GM23338 (cell line): ENCODE measurements around the gene CHST11.

ENCODE experiments used
- CREB1 ChIP-seq: fragments of 250-450 bp; sonication (Bioruptor Pico); IDR thresholded peaks from 2 replicates; pipeline ENCODE4 v1.5.0; 2020; ENCODE audit warnings: low read depth, mild to moderate bottlenecking, moderate library complexity
- EZH2 ChIP-seq: fragments of 200-600 bp; sonication (generic); IDR thresholded peaks from one replicate; pipeline ENCODE4 v1.8.0; 2017; ENCODE audit warnings: antibody characterized with exemption, mild to moderate bottlenecking, low read depth; ENCODE audit not compliant: unreplicated experiment
- EZH2phosphoT487 ChIP-seq: fragments of 200-600 bp; sonication (generic); IDR thresholded peaks from one replicate; pipeline ENCODE4 v1.8.1; 2018; ENCODE audit warnings: antibody characterized with exemption; ENCODE audit not compliant: unreplicated experiment
- JUNB ChIP-seq: IDR thresholded peaks from one replicate; pipeline ENCODE4 v1.6.1; 2016; ENCODE audit warnings: antibody characterized with exemption; ENCODE audit not compliant: unreplicated experiment
- NANOG ChIP-seq: IDR thresholded peaks from 2 replicates; pipeline ENCODE4 v1.6.1; 2016; ENCODE audit warnings: antibody characterized with exemption, borderline replicate concordance
- POLR2AphosphoS5 ChIP-seq: IDR thresholded peaks from 2 replicates; pipeline ENCODE4 v1.6.1; 2016; ENCODE audit warnings: antibody characterized with exemption, low read depth
- STAT1 ChIP-seq: IDR thresholded peaks from one replicate; pipeline ENCODE4 v1.6.1; 2016; ENCODE audit warnings: antibody characterized with exemption; ENCODE audit not compliant: unreplicated experiment
- ZNF114 ChIP-seq: fragments of 250-450 bp; sonication (Bioruptor Pico); IDR thresholded peaks from 2 replicates; pipeline ENCODE4 v1.5.0; 2020; ENCODE audit warnings: mild to moderate bottlenecking, moderate library complexity
- ZNF331 ChIP-seq: fragments of 250-450 bp; sonication (Bioruptor Pico); IDR thresholded peaks from 2 replicates; pipeline ENCODE4 v1.5.0; 2020; ENCODE audit warnings: low read depth, mild to moderate bottlenecking, moderate library complexity
- TF ChIP-seq, protein P1 (sequence below): IDR thresholded peaks from one replicate; pipeline ENCODE4 v1.6.1; 2018; ENCODE audit warnings: antibody characterized with exemption; ENCODE audit not compliant: unreplicated experiment
- TF ChIP-seq, protein P2 (sequence below), 2 experiments: fragments of 200-600 bp in 1 of 2; sonication (generic) in 1 of 2; conservative IDR thresholded peaks; 2 replicates each; pipeline versions ENCODE4 v1.5.1 to v1.6.1; 2016 to 2017; ENCODE audit warnings: antibody characterized with exemption in 2 of 2, low read depth in 2 of 2, mild to moderate bottlenecking in 2 of 2, moderate library complexity in 1 of 2
- TF ChIP-seq, protein P3 (sequence below): IDR thresholded peaks from 2 replicates; pipeline ENCODE4 v1.6.1; 2016; ENCODE audit warnings: antibody characterized with exemption
- TF ChIP-seq, protein P4 (sequence below): fragments of 250-450 bp; sonication (Bioruptor Pico); IDR thresholded peaks from 2 replicates; pipeline ENCODE4 v1.5.0; 2020; ENCODE audit warnings: mild to moderate bottlenecking, moderate library complexity

DNA sequence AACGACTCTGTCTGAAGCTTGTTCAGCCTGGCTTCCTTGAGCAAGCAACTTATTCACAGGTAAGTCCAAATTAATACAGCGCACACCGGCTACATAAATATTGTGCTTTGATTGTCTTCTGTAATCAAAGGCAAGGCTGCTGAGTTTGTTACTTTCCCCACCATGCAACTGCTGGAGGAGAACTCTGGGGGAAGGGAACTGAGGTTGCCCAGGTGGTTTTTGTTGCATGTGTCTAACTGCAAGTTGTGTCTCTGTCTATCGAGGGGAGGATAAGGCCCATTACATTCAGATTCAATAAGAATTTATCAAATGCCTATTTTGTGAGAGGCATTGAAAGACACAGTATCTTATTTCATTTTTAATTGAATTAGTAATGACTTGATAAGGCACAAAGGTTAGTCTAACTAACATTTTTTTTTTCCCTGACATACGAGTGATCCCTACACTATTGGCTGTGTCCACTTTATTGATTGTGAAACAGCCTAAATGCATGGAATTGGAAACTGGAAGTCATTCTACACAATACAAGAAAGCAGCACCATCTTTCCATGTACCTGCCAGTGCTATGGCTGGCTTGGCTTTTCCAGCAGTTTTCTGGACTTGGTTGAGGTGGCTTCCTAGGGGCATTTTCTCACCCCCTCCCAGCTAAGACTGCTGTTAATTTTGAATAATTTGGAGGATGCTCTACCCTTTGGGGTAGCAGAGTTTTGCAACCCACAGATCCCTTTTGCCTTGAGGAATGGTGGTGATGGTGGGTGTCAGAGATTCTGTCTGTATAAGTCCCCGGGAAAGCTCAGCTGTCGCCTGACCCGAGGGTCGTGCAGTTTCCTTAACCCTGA, 951 bp upstream of the CHST11 start:
- TF ChIP-seq EZH2phosphoT487 (no peak), POLR2AphosphoS5 (no peak), JUNB (no peak), ZNF331 (CRISPR knock-in tag) (no peak), EZH2 (no peak), STAT1 (no peak), CREB1 (CRISPR knock-in tag) (no peak), NANOG (no peak), ZNF114 (no peak)
- TF ChIP-seq, protein P1, sequence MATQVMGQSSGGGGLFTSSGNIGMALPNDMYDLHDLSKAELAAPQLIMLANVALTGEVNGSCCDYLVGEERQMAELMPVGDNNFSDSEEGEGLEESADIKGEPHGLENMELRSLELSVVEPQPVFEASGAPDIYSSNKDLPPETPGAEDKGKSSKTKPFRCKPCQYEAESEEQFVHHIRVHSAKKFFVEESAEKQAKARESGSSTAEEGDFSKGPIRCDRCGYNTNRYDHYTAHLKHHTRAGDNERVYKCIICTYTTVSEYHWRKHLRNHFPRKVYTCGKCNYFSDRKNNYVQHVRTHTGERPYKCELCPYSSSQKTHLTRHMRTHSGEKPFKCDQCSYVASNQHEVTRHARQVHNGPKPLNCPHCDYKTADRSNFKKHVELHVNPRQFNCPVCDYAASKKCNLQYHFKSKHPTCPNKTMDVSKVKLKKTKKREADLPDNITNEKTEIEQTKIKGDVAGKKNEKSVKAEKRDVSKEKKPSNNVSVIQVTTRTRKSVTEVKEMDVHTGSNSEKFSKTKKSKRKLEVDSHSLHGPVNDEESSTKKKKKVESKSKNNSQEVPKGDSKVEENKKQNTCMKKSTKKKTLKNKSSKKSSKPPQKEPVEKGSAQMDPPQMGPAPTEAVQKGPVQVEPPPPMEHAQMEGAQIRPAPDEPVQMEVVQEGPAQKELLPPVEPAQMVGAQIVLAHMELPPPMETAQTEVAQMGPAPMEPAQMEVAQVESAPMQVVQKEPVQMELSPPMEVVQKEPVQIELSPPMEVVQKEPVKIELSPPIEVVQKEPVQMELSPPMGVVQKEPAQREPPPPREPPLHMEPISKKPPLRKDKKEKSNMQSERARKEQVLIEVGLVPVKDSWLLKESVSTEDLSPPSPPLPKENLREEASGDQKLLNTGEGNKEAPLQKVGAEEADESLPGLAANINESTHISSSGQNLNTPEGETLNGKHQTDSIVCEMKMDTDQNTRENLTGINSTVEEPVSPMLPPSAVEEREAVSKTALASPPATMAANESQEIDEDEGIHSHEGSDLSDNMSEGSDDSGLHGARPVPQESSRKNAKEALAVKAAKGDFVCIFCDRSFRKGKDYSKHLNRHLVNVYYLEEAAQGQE, result no peak
- TF ChIP-seq, protein P2, sequence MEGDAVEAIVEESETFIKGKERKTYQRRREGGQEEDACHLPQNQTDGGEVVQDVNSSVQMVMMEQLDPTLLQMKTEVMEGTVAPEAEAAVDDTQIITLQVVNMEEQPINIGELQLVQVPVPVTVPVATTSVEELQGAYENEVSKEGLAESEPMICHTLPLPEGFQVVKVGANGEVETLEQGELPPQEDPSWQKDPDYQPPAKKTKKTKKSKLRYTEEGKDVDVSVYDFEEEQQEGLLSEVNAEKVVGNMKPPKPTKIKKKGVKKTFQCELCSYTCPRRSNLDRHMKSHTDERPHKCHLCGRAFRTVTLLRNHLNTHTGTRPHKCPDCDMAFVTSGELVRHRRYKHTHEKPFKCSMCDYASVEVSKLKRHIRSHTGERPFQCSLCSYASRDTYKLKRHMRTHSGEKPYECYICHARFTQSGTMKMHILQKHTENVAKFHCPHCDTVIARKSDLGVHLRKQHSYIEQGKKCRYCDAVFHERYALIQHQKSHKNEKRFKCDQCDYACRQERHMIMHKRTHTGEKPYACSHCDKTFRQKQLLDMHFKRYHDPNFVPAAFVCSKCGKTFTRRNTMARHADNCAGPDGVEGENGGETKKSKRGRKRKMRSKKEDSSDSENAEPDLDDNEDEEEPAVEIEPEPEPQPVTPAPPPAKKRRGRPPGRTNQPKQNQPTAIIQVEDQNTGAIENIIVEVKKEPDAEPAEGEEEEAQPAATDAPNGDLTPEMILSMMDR (conservative IDR thresholded peaks at IDR 0.05; ENCODE audit: low read depth in 2 of 2), result no peak
- TF ChIP-seq, protein P3, sequence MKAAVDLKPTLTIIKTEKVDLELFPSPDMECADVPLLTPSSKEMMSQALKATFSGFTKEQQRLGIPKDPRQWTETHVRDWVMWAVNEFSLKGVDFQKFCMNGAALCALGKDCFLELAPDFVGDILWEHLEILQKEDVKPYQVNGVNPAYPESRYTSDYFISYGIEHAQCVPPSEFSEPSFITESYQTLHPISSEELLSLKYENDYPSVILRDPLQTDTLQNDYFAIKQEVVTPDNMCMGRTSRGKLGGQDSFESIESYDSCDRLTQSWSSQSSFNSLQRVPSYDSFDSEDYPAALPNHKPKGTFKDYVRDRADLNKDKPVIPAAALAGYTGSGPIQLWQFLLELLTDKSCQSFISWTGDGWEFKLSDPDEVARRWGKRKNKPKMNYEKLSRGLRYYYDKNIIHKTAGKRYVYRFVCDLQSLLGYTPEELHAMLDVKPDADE, result no peak
- TF ChIP-seq, protein P4, sequence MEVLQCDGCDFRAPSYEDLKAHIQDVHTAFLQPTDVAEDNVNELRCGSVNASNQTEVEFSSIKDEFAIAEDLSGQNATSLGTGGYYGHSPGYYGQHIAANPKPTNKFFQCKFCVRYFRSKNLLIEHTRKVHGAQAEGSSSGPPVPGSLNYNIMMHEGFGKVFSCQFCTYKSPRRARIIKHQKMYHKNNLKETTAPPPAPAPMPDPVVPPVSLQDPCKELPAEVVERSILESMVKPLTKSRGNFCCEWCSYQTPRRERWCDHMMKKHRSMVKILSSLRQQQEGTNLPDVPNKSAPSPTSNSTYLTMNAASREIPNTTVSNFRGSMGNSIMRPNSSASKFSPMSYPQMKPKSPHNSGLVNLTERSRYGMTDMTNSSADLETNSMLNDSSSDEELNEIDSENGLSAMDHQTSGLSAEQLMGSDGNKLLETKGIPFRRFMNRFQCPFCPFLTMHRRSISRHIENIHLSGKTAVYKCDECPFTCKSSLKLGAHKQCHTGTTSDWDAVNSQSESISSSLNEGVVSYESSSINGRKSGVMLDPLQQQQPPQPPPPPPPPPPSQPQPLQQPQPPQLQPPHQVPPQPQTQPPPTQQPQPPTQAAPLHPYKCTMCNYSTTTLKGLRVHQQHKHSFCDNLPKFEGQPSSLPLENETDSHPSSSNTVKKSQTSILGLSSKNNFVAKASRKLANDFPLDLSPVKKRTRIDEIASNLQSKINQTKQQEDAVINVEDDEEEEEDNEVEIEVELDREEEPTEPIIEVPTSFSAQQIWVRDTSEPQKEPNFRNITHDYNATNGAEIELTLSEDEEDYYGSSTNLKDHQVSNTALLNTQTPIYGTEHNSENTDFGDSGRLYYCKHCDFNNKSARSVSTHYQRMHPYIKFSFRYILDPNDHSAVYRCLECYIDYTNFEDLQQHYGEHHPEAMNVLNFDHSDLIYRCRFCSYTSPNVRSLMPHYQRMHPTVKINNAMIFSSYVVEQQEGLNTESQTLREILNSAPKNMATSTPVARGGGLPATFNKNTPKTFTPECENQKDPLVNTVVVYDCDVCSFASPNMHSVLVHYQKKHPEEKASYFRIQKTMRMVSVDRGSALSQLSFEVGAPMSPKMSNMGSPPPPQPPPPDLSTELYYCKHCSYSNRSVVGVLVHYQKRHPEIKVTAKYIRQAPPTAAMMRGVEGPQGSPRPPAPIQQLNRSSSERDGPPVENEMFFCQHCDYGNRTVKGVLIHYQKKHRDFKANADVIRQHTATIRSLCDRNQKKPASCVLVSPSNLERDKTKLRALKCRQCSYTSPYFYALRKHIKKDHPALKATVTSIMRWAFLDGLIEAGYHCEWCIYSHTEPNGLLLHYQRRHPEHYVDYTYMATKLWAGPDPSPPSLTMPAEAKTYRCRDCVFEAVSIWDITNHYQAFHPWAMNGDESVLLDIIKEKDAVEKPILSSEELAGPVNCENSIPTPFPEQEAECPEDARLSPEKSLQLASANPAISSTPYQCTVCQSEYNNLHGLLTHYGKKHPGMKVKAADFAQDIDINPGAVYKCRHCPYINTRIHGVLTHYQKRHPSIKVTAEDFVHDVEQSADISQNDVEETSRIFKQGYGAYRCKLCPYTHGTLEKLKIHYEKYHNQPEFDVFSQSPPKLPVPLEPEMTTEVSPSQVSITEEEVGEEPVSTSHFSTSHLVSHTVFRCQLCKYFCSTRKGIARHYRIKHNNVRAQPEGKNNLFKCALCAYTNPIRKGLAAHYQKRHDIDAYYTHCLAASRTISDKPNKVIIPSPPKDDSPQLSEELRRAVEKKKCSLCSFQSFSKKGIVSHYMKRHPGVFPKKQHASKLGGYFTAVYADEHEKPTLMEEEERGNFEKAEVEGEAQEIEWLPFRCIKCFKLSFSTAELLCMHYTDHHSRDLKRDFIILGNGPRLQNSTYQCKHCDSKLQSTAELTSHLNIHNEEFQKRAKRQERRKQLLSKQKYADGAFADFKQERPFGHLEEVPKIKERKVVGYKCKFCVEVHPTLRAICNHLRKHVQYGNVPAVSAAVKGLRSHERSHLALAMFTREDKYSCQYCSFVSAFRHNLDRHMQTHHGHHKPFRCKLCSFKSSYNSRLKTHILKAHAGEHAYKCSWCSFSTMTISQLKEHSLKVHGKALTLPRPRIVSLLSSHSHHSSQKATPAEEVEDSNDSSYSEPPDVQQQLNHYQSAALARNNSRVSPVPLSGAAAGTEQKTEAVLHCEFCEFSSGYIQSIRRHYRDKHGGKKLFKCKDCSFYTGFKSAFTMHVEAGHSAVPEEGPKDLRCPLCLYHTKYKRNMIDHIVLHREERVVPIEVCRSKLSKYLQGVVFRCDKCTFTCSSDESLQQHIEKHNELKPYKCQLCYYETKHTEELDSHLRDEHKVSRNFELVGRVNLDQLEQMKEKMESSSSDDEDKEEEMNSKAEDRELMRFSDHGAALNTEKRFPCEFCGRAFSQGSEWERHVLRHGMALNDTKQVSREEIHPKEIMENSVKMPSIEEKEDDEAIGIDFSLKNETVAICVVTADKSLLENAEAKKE, result no peak
